Activated CD4-positive, alpha-beta memory T cell treated with anti-CD3 and anti-CD28 coated beads, Interleukin-2, amount 10 ng/mL, durations not matched to agents 7 days and 5 days (primary cell): ENCODE results near the gene GLOD4. TPM values are rescaled to one million over a fixed set of nuclear protein-coding genes. Genes with fewer than 3 reads are reported as not detected.

Experiments used
- CTCF ChIA-PET: fragments of 350-600 bp; sonication (Branson Sonifier 250); formaldehyde crosslinking; loops from one replicate; lab custom pipeline; 2021; ENCODE audit warnings: antibody characterized with exemption, inconsistent platforms; lab: Charles Lee
- POLR2A ChIA-PET: fragments of 350-600 bp; sonication (Branson Sonifier 250); formaldehyde crosslinking; loops from one replicate; lab custom pipeline; 2021; ENCODE audit warnings: antibody characterized with exemption; lab: Charles Lee
- DNase-seq: peaks from one replicate; pipeline ENCODE4 v3.0.0-alpha.2; 2020
- H3K27ac Mint-ChIP-seq: one replicate; pipeline ENCODE4 v1.8.0; 2021; ENCODE audit warnings: mild to moderate bottlenecking, mixed read lengths
- H3K27me3 Mint-ChIP-seq: one replicate; pipeline ENCODE4 v1.8.0; 2021; ENCODE audit warnings: mixed read lengths
- H3K36me3 Mint-ChIP-seq: one replicate; pipeline ENCODE4 v1.8.0; 2021; ENCODE audit warnings: low read depth, mixed read lengths
- H3K4me1 Mint-ChIP-seq: one replicate; pipeline ENCODE4 v1.8.0; 2021; ENCODE audit warnings: mixed read lengths
- H3K4me3 Mint-ChIP-seq: one replicate; pipeline ENCODE4 v1.8.0; 2021; ENCODE audit warnings: mild to moderate bottlenecking, mixed read lengths
- H3K9me3 Mint-ChIP-seq: one replicate; pipeline ENCODE4 v1.8.0; 2021; ENCODE audit warnings: mixed read lengths
- total RNA-seq, 2 experiments: library from RNA; stranded (reverse); gene quantifications; one replicate each; pipeline ENCODE4 v1.2.3, GENCODE V29; 2021

Gene GLOD4
- total RNA-seq, 2 experiments from 2014 or later = 46.0 to 54.1 TPM

DNA sequence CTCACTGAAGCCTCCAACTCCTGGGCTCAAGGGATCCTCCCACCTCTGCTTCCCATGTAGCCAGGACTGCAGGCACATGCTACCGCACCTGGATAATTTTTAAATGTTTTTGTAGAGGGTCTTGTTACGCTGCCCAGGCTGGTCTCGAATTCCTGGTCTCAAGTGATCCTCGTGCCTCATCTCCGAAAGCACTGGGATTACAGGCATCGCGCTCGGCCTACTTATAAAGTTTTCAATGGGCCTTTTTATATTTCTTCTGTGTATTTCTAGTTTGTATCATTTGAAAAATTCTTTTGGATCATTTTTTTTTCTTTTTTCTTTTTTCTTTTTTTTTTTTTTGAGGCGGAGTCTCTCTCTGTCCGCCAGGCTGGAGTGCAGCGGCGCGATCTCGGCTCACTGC is 57.0 kb downstream of the GLOD4 start:
- Mint-ChIP-seq H3K4me3 (no peak overlapping the region), H3K27ac (no peak overlapping the region), H3K4me1 (no peaks in the 10 kb centered on the region), H3K27me3 (peaks cover 3% of the 10 kb centered on the region), H3K36me3 (no peaks in the 10 kb centered on the region), H3K9me3 (no peaks in the 10 kb centered on the region)
- ChIA-PET CTCF (no interaction called here), POLR2A (no interaction called here)
- DNase-seq = no peak

DNA sequence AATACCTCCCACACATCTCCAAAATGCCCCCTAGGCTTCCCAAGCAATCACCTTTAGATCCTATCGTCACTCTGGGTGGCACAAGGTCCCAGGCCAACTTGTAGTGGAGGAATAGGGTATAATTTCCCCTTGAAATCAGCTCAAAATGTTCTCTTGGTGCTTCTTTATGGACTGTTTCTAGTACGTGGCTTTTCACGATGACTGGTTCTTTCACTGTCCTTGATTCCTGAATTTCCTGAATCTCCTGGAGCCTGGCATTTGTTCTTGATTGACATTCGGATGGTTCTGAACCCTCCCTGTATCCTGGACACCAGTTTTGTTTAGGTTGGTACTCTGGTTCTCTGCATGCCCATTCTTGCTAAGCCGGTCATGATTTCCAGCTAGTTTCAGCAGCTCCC is 60.5 kb downstream of the GLOD4 start:
- no peak overlapping the region for H3K27ac Mint-ChIP-seq
- H3K9me3 Mint-ChIP-seq = no peaks in the 10 kb centered on the region
- peaks cover 6% of the 10 kb centered on the region for H3K27me3 Mint-ChIP-seq
- no peak overlapping the region for H3K4me3 Mint-ChIP-seq
- no peaks in the 10 kb centered on the region for H3K4me1 Mint-ChIP-seq
- ChIA-PET CTCF (interaction anchor here (2.0 kb wide), 1 partner anchor 259 kb away, joined by 4 read pairs; no protein-coding TSS in a partner anchor), POLR2A (interaction anchor here (0.9 to 1.0 kb wide), 2 partner anchors 12 to 61 kb away, joined by 3 read pairs; partner anchors contain the start of genes GLOD4 and MRM3)
- H3K36me3 Mint-ChIP-seq = no peaks in the 10 kb centered on the region
- DNase-seq = no peak

DNA sequence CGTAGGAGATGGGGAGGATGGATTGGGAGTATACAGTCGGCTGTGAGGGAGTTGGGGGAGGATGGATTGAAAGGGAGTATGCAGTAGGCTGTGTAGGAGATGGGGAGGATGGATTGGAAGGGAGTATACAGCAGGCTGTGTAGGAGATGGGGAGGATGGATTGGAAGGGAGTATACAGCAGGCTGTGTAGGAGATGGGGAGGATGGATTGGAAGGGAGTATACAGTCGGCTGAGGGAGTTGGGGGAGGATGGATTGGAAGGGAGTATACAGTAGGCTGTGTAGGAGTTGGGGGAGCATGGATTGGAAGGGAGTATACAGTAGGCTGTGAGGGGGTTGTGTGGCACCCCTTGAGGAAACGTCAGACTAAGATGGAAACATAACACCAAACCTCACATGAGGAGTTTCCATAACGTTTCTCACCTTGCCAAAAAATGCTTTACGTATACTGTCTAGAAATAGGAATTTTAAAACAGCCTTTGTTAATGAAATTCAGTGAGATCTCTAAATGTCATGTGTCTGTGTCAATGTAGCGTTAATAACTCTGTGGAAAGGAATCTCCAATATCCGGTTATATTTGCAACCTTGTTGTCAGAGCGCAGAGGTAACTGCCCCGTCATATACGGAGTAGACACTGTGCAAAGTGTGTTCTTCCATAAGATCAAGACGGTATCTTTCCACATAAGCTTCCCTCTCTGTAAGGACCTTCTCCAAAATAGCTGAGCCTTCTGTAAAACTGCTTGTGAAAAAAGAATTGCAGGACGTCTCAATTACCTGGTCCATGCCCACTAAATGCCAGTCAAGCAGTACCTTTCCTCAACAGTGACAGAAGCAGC is 61.2 kb downstream of the GLOD4 start:
- ChIA-PET CTCF (no interaction called here), POLR2A (interaction anchor here (0.9 kb wide), 1 partner anchor 12 kb away, joined by 3 read pairs; no protein-coding TSS in a partner anchor)
- Mint-ChIP-seq H3K4me3 (no peak overlapping the region), H3K27me3 (peaks cover 6% of the 10 kb centered on the region), H3K9me3 (no peaks in the 10 kb centered on the region), H3K4me1 (no peaks in the 10 kb centered on the region), H3K36me3 (no peaks in the 10 kb centered on the region), H3K27ac (no peak overlapping the region)
- DNase-seq = no peak

DNA sequence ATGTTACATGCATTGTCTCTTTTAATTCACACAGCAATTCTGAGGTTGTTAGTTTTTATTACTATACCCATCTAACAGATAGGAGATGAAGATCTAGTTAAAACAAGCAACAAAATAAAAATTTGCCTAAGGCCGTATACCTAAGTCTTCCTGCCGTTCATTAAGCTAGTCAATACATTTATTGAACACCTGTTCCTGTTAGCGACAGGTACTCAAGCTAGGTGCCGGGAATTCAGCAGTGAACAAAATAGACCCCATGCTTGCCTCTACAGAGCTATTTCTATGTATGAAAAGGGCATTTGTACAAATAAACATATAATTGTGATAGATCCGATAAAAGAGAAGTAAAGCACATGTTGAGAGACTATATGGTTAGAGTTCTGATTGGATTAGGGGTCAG is 64.0 kb downstream of the GLOD4 start:
- Mint-ChIP-seq H3K36me3 (peaks cover 8% of the 10 kb centered on the region), H3K27ac (no peak overlapping the region), H3K27me3 (peaks cover 6% of the 10 kb centered on the region), H3K4me1 (peaks cover 13% of the 10 kb centered on the region), H3K9me3 (no peaks in the 10 kb centered on the region), H3K4me3 (no peak overlapping the region)
- DNase-seq = no peak
- CTCF ChIA-PET = interaction anchor here (0.7 to 1.4 kb wide), 2 partner anchors 35 to 262 kb away, joined by 3 read pairs; no protein-coding TSS in a partner anchor
- POLR2A ChIA-PET = no interaction called here

Other genes with a start within 250 kb of the GLOD4 start
- gene VPS53, start 67.4 kb downstream of the GLOD4 start, total RNA-seq = 10 to 100 TPM; 61.1 to 63.9 TPM
- 10 to 100 TPM in 1 of 2 experiments, 1 to 10 TPM in 1; 8.2 to 10.6 TPM for gene TLCD3A, start 49.7 kb downstream of the GLOD4 start, total RNA-seq
- 10 to 100 TPM; 23.1 to 25.6 TPM for gene GEMIN4, start 30.0 kb downstream of the GLOD4 start, total RNA-seq
- gene MRM3, start 73 bp upstream of the GLOD4 start, total RNA-seq = 10 to 100 TPM; 12.8 to 15.8 TPM
- gene NXN, start 197.5 kb upstream of the GLOD4 start, total RNA-seq = under 1 TPM; 0.23 to 0.30 TPM
- 1 to 10 TPM; 8.1 to 8.2 TPM for gene TIMM22, start 214.8 kb upstream of the GLOD4 start, total RNA-seq